H1 (cell line): ENCODE results near the gene RAB7B. TPM values are rescaled to one million over a fixed set of nuclear protein-coding genes. Genes with fewer than 3 reads are reported as not detected.
A peak's percentile ranks its signal among the peaks of the same experiment; 100 is the strongest.

Source experiments
- CTCF ChIA-PET: fragments of 300-600 bp; sonication (Branson Sonifier 250); formaldehyde crosslinking; loops from one replicate; lab custom pipeline; 2021; ENCODE audit not compliant: partially characterized antibody; lab: Charles Lee
- POLR2A ChIA-PET: fragments of 300-600 bp; sonication (Branson Sonifier 250); formaldehyde crosslinking; loops from one replicate; lab custom pipeline; 2021; ENCODE audit warnings: inconsistent platforms; ENCODE audit not compliant: partially characterized antibody; lab: Charles Lee
- DNase-seq, 2 experiments: peaks; one replicate each; pipeline versions ENCODE4 v3.0.0 to v3.0.0-alpha.2; 2010 to 2022; ENCODE audit warnings: low spot score in 2 of 2, low read depth in 1 of 2, mixed read lengths in 1 of 2
- FAIRE-seq: peaks from 2 replicates; lab custom pipeline; 2011; peaks lifted over from hg19 to GRCh38; lab: Jason Lieb, UNC
- H2AFZ ChIP-seq: 2 replicates; pipeline ENCODE4 v1.8.1; 2012; ENCODE audit warnings: low read length, inconsistent platforms
- H2AK5ac ChIP-seq: 2 replicates; pipeline ENCODE4 v1.6.1; 2013; ENCODE audit warnings: low read depth, low read length
- H2BK120ac ChIP-seq: replicated peaks from 2 replicates; pipeline ENCODE3; 2013; ENCODE audit warnings: low read depth, low read length, inconsistent platforms
- H2BK12ac ChIP-seq: 2 replicates; pipeline ENCODE4 v1.6.1; 2013; ENCODE audit warnings: low read depth, low read length
- H2BK15ac ChIP-seq: 2 replicates; pipeline ENCODE4 v1.6.1; 2013; ENCODE audit warnings: low read length
- H2BK20ac ChIP-seq: 2 replicates; pipeline ENCODE4 v1.6.1; 2013; ENCODE audit warnings: low read length
- H2BK5ac ChIP-seq: 2 replicates; pipeline ENCODE4 v1.6.1; 2013; ENCODE audit warnings: low read depth, low read length
- H3K14ac ChIP-seq: 2 replicates; pipeline ENCODE4 v1.6.1; 2013; ENCODE audit warnings: inconsistent platforms; ENCODE audit not compliant: insufficient read length
- H3K18ac ChIP-seq: 2 replicates; pipeline ENCODE4 v1.6.1; 2013; ENCODE audit warnings: low read length; ENCODE audit errors: extremely low read depth
- H3K23ac ChIP-seq: 2 replicates; pipeline ENCODE4 v1.6.1; 2013; ENCODE audit warnings: inconsistent platforms; ENCODE audit not compliant: insufficient read length
- H3K23me2 ChIP-seq: 2 replicates; pipeline ENCODE4 v1.6.1; 2013; ENCODE audit warnings: low read depth, low read length
- H3K27ac ChIP-seq: 2 replicates; pipeline ENCODE4 v1.6.1; 2011; ENCODE audit warnings: low read depth, low read length, inconsistent platforms
- H3K27me3 ChIP-seq, 4 experiments: replicated peaks in 1 of 4; 1 replicate in 1 of 4; 2 replicates in 3 of 4; pipeline versions ENCODE4 v1.6.1 to v1.8.1; 2011 to 2013; ENCODE audit warnings: low read length in 3 of 4, mild to moderate bottlenecking in 3 of 4, inconsistent platforms in 2 of 4, mixed read lengths in 2 of 4, moderate library complexity in 1 of 4; ENCODE audit not compliant: control insufficient read depth in 3 of 4, insufficient read depth in 3 of 4; ENCODE audit errors: extremely low read depth in 1 of 4
- H3K36me3 ChIP-seq, 4 experiments: 2 replicates each; pipeline versions ENCODE4 v1.6.1 to v1.8.1; 2011 to 2013; ENCODE audit warnings: mild to moderate bottlenecking in 4 of 4, low read length in 3 of 4, moderate library complexity in 2 of 4, control low read depth in 1 of 4, inconsistent platforms in 1 of 4; ENCODE audit not compliant: insufficient read depth in 4 of 4, control insufficient read depth in 2 of 4
- H3K4ac ChIP-seq: replicated peaks from 2 replicates; pipeline ENCODE3; 2013; ENCODE audit warnings: low read length, low read depth, mixed read lengths, inconsistent platforms; ENCODE audit not compliant: insufficient read length
- H3K4me1 ChIP-seq, 4 experiments: replicated peaks in 1 of 4; 1 replicate in 1 of 4; 2 replicates in 3 of 4; pipeline versions ENCODE4 v1.6.1 to v1.8.1; 2011 to 2013; ENCODE audit warnings: low read length in 3 of 4, inconsistent platforms in 2 of 4, mixed read lengths in 1 of 4; ENCODE audit not compliant: insufficient read depth in 4 of 4, control insufficient read depth in 3 of 4
- H3K4me2 ChIP-seq, 2 experiments: 2 replicates each; pipeline versions ENCODE4 v1.6.1 to v1.8.1; 2011 to 2013; ENCODE audit warnings: low read depth in 2 of 2, low read length in 2 of 2, control low read depth in 1 of 2, inconsistent platforms in 1 of 2, mild to moderate bottlenecking in 1 of 2; ENCODE audit not compliant: insufficient read depth in 1 of 2
- H3K4me3 ChIP-seq, 4 experiments: fragments of 200-600, 300-600 bp in 1 of 4; sonication (generic), shearing (Covaris generic), sonication (Bioruptor Twin) in 1 of 4; 2 replicates each; pipeline versions ENCODE4 v1.5.1 to v1.8.1; 2011 to 2016; ENCODE audit warnings: low read length in 4 of 4, low read depth in 3 of 4, control low read depth in 2 of 4, inconsistent platforms in 2 of 4, mild to moderate bottlenecking in 2 of 4, mixed read lengths in 1 of 4, moderate library complexity in 1 of 4; ENCODE audit not compliant: insufficient read depth in 2 of 4; ENCODE audit errors: extremely low read depth in 1 of 4
- H3K56ac ChIP-seq: replicated peaks from 2 replicates; pipeline ENCODE3; 2013; ENCODE audit warnings: low read depth, mild to moderate bottlenecking, mixed read lengths, low read length, inconsistent platforms; ENCODE audit not compliant: insufficient read length
- H3K79me1 ChIP-seq: 2 replicates; pipeline ENCODE4 v1.6.1; 2013; ENCODE audit warnings: low read depth, low read length, control low read depth
- H3K79me2 ChIP-seq, 2 experiments: 2 replicates each; pipeline versions ENCODE4 v1.6.1 to v1.8.1; 2012 to 2013; ENCODE audit warnings: low read length in 2 of 2, mild to moderate bottlenecking in 2 of 2, inconsistent platforms in 1 of 2; ENCODE audit not compliant: insufficient read depth in 2 of 2, control insufficient read depth in 1 of 2
- H3K9ac ChIP-seq, 4 experiments: replicated peaks in 1 of 4; 1 replicate in 1 of 4; 2 replicates in 3 of 4; pipeline versions ENCODE4 v1.6.1 to v1.8.1; 2011 to 2013; ENCODE audit warnings: low read depth in 3 of 4, low read length in 3 of 4, control low read depth in 2 of 4, mild to moderate bottlenecking in 2 of 4, moderate library complexity in 2 of 4, inconsistent platforms in 1 of 4; ENCODE audit errors: extremely low read depth in 1 of 4
- H3K9me3 ChIP-seq, 2 experiments: 2 replicates each; pipeline versions ENCODE4 v1.6.1 to v1.8.1; 2012 to 2013; ENCODE audit warnings: mild to moderate bottlenecking in 2 of 2, moderate library complexity in 2 of 2, control low read depth in 1 of 2, inconsistent platforms in 1 of 2, low read depth in 1 of 2, low read length in 1 of 2, mixed read lengths in 1 of 2; ENCODE audit not compliant: insufficient read depth in 2 of 2
- H4K20me1 ChIP-seq, 2 experiments: replicated peaks in 1 of 2; 2 replicates each; pipeline versions ENCODE3 to v1.8.1; 2011 to 2013; ENCODE audit warnings: inconsistent platforms in 2 of 2, low read length in 2 of 2, mild to moderate bottlenecking in 1 of 2; ENCODE audit not compliant: insufficient read depth in 2 of 2, control insufficient read depth in 1 of 2
- H4K5ac ChIP-seq: 2 replicates; pipeline ENCODE4 v1.6.1; 2013; ENCODE audit warnings: low read length, low read depth, mixed read lengths, inconsistent platforms; ENCODE audit not compliant: insufficient read length
- H4K8ac ChIP-seq: 2 replicates; pipeline ENCODE4 v1.8.0; 2013; ENCODE audit warnings: mild to moderate bottlenecking, moderate library complexity, low read length, inconsistent platforms; ENCODE audit not compliant: insufficient read depth; ENCODE audit errors: extremely low read depth
- H4K91ac ChIP-seq: replicated peaks from 2 replicates; pipeline ENCODE3; 2013; ENCODE audit warnings: low read length, mixed read lengths, inconsistent platforms; ENCODE audit not compliant: insufficient read length
- HDAC2 ChIP-seq, 2 experiments: fragments of 300-600 bp in 1 of 2; sonication (generic) in 1 of 2; IDR thresholded peaks; 2 replicates each; pipeline ENCODE4 v1.6.1; 2011 to 2012; ENCODE audit warnings: low read depth in 2 of 2, low read length in 2 of 2, mild to moderate bottlenecking in 2 of 2, moderate library complexity in 2 of 2, borderline replicate concordance in 1 of 2, inconsistent platforms in 1 of 2
- JUN ChIP-seq: IDR thresholded peaks from 2 replicates; pipeline ENCODE4 v1.6.1; 2011; ENCODE audit warnings: low read depth, mild to moderate bottlenecking, improper control_type of control experiment, low read length
- KDM4A ChIP-seq: IDR thresholded peaks from one replicate; pipeline ENCODE4 v1.7.1; 2012; ENCODE audit warnings: low read depth, mild to moderate bottlenecking, moderate library complexity, low read length, inconsistent platforms; ENCODE audit not compliant: severe bottlenecking
- MAFK ChIP-seq: IDR thresholded peaks from 2 replicates; pipeline ENCODE4 v1.6.1; 2012; ENCODE audit warnings: low read depth, mild to moderate bottlenecking, improper control_type of control experiment, low read length
- POLR2AphosphoS5 ChIP-seq: IDR thresholded peaks from 2 replicates; pipeline ENCODE4 v1.6.1; 2011; ENCODE audit warnings: low read depth, low read length
- RBBP5 ChIP-seq: IDR thresholded peaks from 2 replicates; pipeline ENCODE4 v1.7.1; 2012; ENCODE audit warnings: low read depth, mild to moderate bottlenecking, inconsistent platforms, low read length, moderate library complexity, borderline replicate concordance
- SIRT6 ChIP-seq: IDR thresholded peaks from one replicate; pipeline ENCODE4 v1.7.1; 2012; ENCODE audit warnings: low read length, inconsistent platforms
- SRF ChIP-seq: IDR thresholded peaks from 2 replicates; pipeline ENCODE4 v1.6.1; 2011; ENCODE audit warnings: mild to moderate bottlenecking, low read depth, low read length, moderate library complexity
- WGBS, 2 experiments: shearing (Covaris generic) in 1 of 2; methylation state at CpG; one replicate each; pipeline versions ENCODE4 v1.1.6 to v1.1.7; 2013 to 2015; ENCODE audit warnings: low lambda C conversion rate in 2 of 2, mixed read lengths in 2 of 2, inconsistent platforms in 1 of 2, low coverage in 1 of 2, missing lambda C conversion rate in 1 of 2; ENCODE audit not compliant: insufficient replicate concordance in 2 of 2, insufficient coverage in 1 of 2, insufficient read length in 1 of 2; ENCODE audit errors: extremely low coverage in 1 of 2, missing lambda C conversion rate in 1 of 2; 5-methylcytosine and 5-hydroxymethylcytosine counted together
- polyA plus RNA-seq, 7 experiments: library from polyadenylated mRNA; depleted of rRNA in 3 of 7; stranded (reverse) in 5 of 7; unstranded in 2 of 7; fragments of >200 nt in 5 of 7; fragments of 200-250 nt in 2 of 7; gene quantifications; 1 replicate in 5 of 7; 2 replicates in 1 of 7; 4 replicates in 1 of 7; pipeline versions ENCODE4 v1.2.1 to v1.2.3, GENCODE V29; 2011 to 2013; ENCODE audit warnings: missing spikeins in 2 of 7, mixed read lengths in 2 of 7
- total RNA-seq: library from RNA; stranded (reverse); fragmentation: NEBNext Ultra II Directional; extraction: Animal tissue kit (Norgen Biotek cat#: 25700); gene quantifications from 2 replicates; pipeline ENCODE4 v1.2.1, GENCODE V29; 2021

The RAB7B gene
- total and polyA plus RNA-seq, 2 of the 8 experiments (the other 6 are each of a cell fraction or from before 2014, with no cell fraction given), result 0.05 TPM; not detected in 1

- CTCF ChIA-PET, result no interaction called here
- TF ChIP-seq HDAC2 (IDR thresholded peaks at IDR 0.05; ENCODE audit: borderline replicate concordance in 1 of 2, low read depth in 2 of 2, low read length in 2 of 2), result no peak
- TF ChIP-seq JUN, result no peak
- no peak for TF ChIP-seq SIRT6
- no peak for TF ChIP-seq RBBP5
- TF ChIP-seq KDM4A, result no peak
- no peak for TF ChIP-seq MAFK
- TF ChIP-seq SRF, result no peak
- TF ChIP-seq POLR2AphosphoS5, result no peak
These were observed 29.6 kb downstream of the RAB7B start for GRCh38 chr1:205973377-205974232.

More at GRCh38 chr1:205973377-205974232, 29.6 kb downstream of the RAB7B start:
- H3K4me2 ChIP-seq, result no peak overlapping the region; a peak in 1 of 4 replicates
- peak overlapping the region; percentile 38 for H2BK120ac ChIP-seq
- no peaks in the 10 kb centered on the region; a peak in 1 of 7 replicates for H3K27me3 ChIP-seq
- H3K9ac ChIP-seq, result no peak overlapping the region
- H2BK20ac ChIP-seq, result no peak overlapping the region
- 0 out of 2 replicates have a peak overlapping the region, but pooled peaks have one; percentile 5 for H2BK5ac ChIP-seq
- H3K4me3 ChIP-seq, result no peak overlapping the region
- DNase-seq (no peak), FAIRE-seq (no peak)
- H2AK5ac ChIP-seq, result peak overlapping the region; percentile 99
- H3K9me3 ChIP-seq, result peaks cover 0 to 4% of the 10 kb centered on the region in 2 experiments; a peak in 1 of 4 replicates
- H2BK12ac ChIP-seq, result peak overlapping the region; percentile 51; the same call in 1 of the 2 replicates
- H3K23ac ChIP-seq, result peak overlapping the region; percentile 85
- peak overlapping the region; percentile 80 for H3K4ac ChIP-seq
- no peaks in the 10 kb centered on the region; a peak in 1 of 8 replicates for H3K36me3 ChIP-seq
- no peak overlapping the region for H4K5ac ChIP-seq
- H3K18ac ChIP-seq, result no peak overlapping the region
- H3K56ac ChIP-seq, result peak overlapping the region; percentile 100
- peak overlapping the region; percentile 69 for H4K91ac ChIP-seq
- 89 to 100% methylated on average over 3 to 8 of the region's 8 CpGs for WGBS, 2 experiments
- POLR2A ChIA-PET, result no interaction called here
- peak overlapping the region; percentile 33 for H2BK15ac ChIP-seq
- no peak overlapping the region for H3K14ac ChIP-seq
- H4K8ac ChIP-seq, result no peak overlapping the region
- no peak overlapping the region for H3K27ac ChIP-seq
- peaks cover 27% of the 10 kb centered on the region for H3K23me2 ChIP-seq
- H3K79me2 ChIP-seq, result no peaks in the 10 kb centered on the region
- no peak overlapping the region for H2AFZ ChIP-seq
- H3K79me1 ChIP-seq, result peaks cover 5% of the 10 kb centered on the region
- H3K4me1 ChIP-seq, result no peaks in the 10 kb centered on the region; a peak in 2 of 7 replicates
- peaks cover 0 to 27% of the 10 kb centered on the region in 2 experiments for H4K20me1 ChIP-seq
